Activated naive CD4-positive, alpha-beta T cell treated with anti-CD3 and anti-CD28 coated beads, Interleukin-2, amount 50 U/mL, for 72 hours (primary cell): ENCODE results near the gene ZNF853. TPM values are rescaled to one million over a fixed set of nuclear protein-coding genes. Genes with fewer than 3 reads are reported as not detected.

Experiments
- ATAC-seq, 2 donors: fragments of 150-1000 bp; cut with Tn5 transposase; 2 replicates each; pipeline ENCODE4 v1.10.0; 2021; ENCODE audit warnings: mild to moderate bottlenecking in 2 of 2, moderate library complexity in 2 of 2
- DNase-seq, 2 donors: peaks; one replicate each; pipeline ENCODE4 v3.0.0; 2021 to 2022; ENCODE audit warnings: low spot score in 2 of 2
- H3K27ac Mint-ChIP-seq, 2 donors: one replicate each; pipeline ENCODE4 v1.8.0; 2022; ENCODE audit warnings: mild to moderate bottlenecking in 2 of 2, mixed read lengths in 2 of 2
- H3K36me3 Mint-ChIP-seq, 2 donors: one replicate each; pipeline ENCODE4 v1.8.0; 2022; ENCODE audit warnings: mixed read lengths in 2 of 2
- H3K9me3 Mint-ChIP-seq, 2 donors: one replicate each; pipeline ENCODE4 v1.8.0; 2022; ENCODE audit warnings: mixed read lengths in 2 of 2
- total RNA-seq, 2 donors: library from RNA; stranded (reverse); gene quantifications; one replicate each; pipeline ENCODE4 v1.2.3, GENCODE V29; 2022

Gene ZNF853
- total RNA-seq, 2 donors from 2014 or later, result 0.89 to 1.7 TPM

GRCh38 chr7:6589829-6590644 is 25.4 kb upstream of the ZNF853 start, which contains the start of gene INTS15:
Gene INTS15 (plus strand): TSS chr7:6590021. CDS start chr7:6590284, 263 bp downstream.
- peaks cover 11% of the 10 kb centered on the region in 2 donors for H3K36me3 Mint-ChIP-seq
- peak; percentile 90 to 91 for ATAC-seq
- peak within 1 kb of the TSS; percentile 91 to 97 for H3K27ac Mint-ChIP-seq
- peak; percentile 88 for DNase-seq
- H3K9me3 Mint-ChIP-seq, result no peaks in the 10 kb centered on the region

DNA sequence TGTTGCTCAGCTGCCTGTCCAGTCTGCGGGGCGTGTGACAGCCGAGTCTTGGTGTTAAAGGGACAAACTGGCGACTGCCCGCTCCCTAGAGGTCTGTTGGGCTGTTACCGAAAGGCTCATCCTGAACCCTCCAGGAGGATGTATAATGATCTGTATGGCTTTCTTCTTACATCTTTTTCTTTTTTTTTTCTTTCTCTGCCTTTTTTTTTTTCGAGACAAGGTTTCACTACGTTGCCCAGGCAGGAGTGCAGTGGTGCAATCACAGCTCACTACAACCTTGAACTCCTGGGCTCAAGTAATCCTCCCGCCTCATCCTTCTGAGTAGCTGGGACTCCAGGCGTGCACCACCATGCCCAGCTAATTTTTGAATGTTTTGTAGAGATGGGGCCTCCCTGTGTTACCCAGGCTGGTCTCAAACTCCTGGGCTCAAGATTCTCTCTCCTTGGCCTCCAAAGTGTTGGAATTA is 24.7 kb upstream of the ZNF853 start:
- DNase-seq (no peak), ATAC-seq (peak in 1 of 2 donors; percentile 26)
- H3K27ac Mint-ChIP-seq, result peak overlapping the region; percentile 91 to 97
- peaks cover 9 to 11% of the 10 kb centered on the region in 2 donors for H3K36me3 Mint-ChIP-seq
- H3K9me3 Mint-ChIP-seq, result no peaks in the 10 kb centered on the region

GRCh38 chr7:6600093-6600492 is 15.3 kb upstream of the ZNF853 start:
- DNase-seq, result no peak
- Mint-ChIP-seq H3K36me3 (no peaks in the 10 kb centered on the region), H3K27ac (no peak overlapping the region), H3K9me3 (no peaks in the 10 kb centered on the region)
- no peak for ATAC-seq

DNA sequence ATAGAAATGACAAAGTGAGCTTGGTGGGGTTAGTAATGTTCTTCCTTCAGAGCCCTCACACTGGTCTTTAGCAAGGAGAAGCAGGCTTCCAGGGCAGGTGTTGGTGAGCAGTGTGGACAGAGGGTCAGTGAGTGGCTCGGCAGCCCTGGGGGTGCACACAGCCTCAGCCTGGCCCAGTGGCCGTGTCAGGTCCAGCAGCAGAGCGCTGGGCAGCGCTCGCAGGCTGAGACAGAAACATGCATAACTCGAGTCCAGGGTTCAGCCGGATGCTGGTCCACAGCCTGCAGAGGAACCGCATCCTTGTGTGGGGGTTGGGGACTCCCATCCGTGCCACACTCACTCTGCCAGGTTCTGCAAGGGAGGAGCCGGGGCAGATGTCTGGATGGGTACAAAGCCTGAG is 11.0 kb upstream of the ZNF853 start:
- H3K27ac Mint-ChIP-seq, result no peak overlapping the region
- no peak for DNase-seq
- ATAC-seq, result no peak
- no peaks in the 10 kb centered on the region for H3K9me3 Mint-ChIP-seq
- H3K36me3 Mint-ChIP-seq, result peaks cover 0 to 5% of the 10 kb centered on the region in 2 donors

DNA sequence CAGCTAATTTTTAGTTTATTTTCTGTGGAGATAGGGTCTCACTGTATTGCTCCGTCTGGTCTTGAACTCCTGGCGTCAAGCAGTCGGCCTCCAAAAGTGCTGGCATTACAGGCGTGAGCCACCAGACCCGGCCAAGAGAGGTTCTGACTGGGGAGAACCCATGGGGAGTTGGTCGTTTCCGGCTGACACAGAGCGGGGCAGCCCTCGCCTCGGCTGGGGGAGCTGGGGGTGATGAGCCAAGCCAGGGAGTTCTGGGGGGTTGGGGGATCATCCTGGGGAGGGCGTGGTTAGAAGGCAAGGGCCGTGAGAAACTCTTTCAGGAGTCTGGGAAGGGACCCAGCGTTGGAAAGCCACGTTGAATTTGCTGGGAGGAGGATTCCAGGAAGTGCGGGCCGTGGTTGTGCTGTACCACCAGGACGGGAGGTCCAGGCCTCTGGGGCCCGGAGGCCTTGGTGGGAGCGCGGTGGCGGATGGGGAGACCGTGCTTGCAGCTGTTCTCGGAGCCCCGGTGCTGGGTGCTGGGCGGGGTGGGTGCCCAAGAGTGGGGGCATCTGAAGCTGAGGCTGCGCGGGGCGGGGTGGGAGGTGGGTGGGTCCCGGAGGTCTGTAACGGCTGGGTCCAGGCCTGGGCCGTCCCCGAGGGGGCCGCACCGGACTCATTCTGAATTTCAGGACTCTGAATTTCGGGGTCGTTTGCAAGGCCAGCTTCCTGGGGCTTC is 8.4 kb upstream of the ZNF853 start:
- no peak for ATAC-seq
- H3K27ac Mint-ChIP-seq, result no peak overlapping the region
- no peaks in the 10 kb centered on the region for H3K9me3 Mint-ChIP-seq
- H3K36me3 Mint-ChIP-seq, result peaks cover 0 to 5% of the 10 kb centered on the region in 2 donors
- no peak for DNase-seq

DNA sequence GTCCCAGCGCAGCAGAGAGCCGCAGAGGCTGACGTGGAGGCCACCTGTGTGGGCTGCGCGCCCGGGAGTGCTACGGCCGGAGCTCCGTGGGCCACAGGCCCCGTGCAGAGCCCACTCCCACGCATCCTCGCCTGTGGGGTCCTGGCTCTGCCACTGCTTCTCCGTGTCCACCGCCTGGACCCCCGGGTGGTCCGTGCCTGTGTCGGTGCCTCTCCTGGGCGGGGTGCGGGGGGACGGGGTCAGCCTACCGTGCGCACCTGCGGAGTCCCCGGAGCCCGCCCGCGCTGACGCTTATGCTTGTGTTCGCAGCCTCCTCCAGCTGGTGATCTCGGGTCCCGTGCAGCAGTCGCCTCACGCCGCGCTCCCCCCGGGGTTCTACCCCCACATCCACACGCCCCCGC is 7.8 kb upstream of the ZNF853 start:
- Mint-ChIP-seq H3K9me3 (no peaks in the 10 kb centered on the region), H3K27ac (no peak overlapping the region), H3K36me3 (peaks cover 0 to 5% of the 10 kb centered on the region in 2 donors)
- no peak for ATAC-seq
- no peak for DNase-seq

GRCh38 chr7:6608081-6608480 is 7.3 kb upstream of the ZNF853 start:
- H3K36me3 Mint-ChIP-seq, result peaks cover 0 to 5% of the 10 kb centered on the region in 2 donors
- DNase-seq (no peak), ATAC-seq (no peak)
- no peak overlapping the region for H3K27ac Mint-ChIP-seq
- H3K9me3 Mint-ChIP-seq, result no peaks in the 10 kb centered on the region

DNA sequence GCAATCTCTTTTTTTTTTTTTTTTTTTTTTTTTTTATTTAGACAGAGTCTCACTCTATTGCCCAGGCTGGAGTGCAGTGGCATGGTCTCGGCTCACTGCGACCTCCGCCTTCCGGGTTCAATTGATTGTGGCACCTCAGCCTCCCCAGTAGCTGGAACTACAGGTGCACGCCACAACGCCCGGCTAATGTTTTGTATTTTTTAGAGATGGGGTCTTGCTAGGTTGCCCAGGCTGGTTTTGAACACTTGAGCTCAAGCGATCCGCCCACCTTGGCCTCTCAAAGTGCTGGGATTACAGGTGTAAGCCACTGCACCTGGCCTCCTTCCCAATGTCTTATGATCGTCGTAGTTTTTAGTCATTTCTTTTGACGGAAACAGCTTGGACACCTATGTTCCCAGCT is 6.6 kb upstream of the ZNF853 start:
- peaks cover 0 to 5% of the 10 kb centered on the region in 2 donors for H3K36me3 Mint-ChIP-seq
- DNase-seq (no peak), ATAC-seq (no peak)
- no peaks in the 10 kb centered on the region for H3K9me3 Mint-ChIP-seq
- peak overlapping the region in 1 of 2 donors; percentile 26 for H3K27ac Mint-ChIP-seq

DNA sequence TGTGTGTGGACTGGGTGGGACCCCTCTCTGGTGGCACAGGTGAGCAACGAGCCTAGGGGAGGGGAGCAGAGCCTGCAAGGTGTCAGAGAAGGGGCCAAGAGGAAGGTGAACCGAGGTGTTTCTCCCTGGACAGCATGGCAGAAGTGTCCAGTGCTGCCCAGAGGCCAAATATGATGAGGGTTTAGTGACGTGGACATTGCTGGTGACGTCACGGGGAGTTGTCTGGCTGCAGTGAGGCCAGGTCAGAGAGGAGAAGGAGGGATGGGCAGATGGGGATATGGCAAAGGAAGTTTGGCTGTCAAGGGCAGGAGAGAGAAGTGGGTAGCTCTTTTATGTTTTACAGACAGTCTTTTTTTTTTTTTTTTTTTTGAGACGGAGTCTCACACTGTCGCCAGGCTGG is 2.6 kb upstream of the ZNF853 start:
- DNase-seq, result no peak
- Mint-ChIP-seq H3K27ac (no peak overlapping the region), H3K36me3 (peaks cover 0 to 5% of the 10 kb centered on the region in 2 donors), H3K9me3 (no peaks in the 10 kb centered on the region)
- ATAC-seq, result no peak

- no peak for ATAC-seq
- no peaks in the 10 kb centered on the region for H3K9me3 Mint-ChIP-seq
- peaks cover 0 to 5% of the 10 kb centered on the region in 2 donors for H3K36me3 Mint-ChIP-seq
- no peak overlapping the region for H3K27ac Mint-ChIP-seq
- DNase-seq, result no peak
These were observed 1.7 kb upstream of the ZNF853 start for GRCh38 chr7:6613706-6614105.

DNA sequence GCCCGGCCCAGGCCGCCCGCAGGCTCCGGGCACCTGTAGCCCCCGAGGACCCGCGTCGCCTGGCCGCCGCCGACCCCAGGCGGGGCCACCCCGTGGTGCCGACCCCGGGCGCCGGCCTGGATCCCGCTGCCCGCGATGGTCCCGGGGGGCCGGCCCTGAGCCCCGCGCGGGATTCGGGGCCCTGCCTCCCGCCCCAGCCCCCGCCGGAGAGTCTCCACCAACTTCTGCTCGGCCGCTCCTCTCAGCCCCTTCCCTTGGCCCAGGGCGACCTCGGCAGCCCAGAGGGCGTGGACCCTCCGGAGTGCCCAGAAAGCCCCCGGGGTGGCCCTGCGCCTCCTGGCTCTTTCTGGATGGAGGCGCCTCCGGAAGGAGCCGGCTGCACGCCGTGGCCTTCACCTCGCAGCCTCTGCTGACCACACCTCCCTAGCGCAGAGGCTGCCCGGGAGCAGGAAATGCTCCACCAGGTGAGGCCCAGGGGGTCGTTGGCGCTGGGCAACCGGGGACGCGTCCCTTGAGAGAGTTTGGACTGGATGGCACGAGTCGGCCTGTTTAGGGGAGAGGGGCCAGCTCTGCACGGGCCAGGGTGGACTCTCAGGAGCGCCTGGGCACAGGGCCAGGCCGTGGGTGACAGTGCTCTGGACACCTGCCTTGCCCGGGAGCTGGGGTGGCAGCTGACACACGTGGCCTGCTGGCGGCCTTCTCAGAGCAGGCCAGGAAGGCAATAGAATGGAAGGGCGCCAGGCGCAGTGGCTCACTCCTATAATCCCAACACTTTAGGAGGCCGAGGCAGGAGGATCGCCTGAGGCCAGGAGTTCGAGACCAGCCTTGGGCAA is 529 bp downstream of the ZNF853 start:
- ATAC-seq (peak; percentile 23 to 49), DNase-seq (no peak)
- H3K27ac Mint-ChIP-seq, result no peak overlapping the region
- H3K9me3 Mint-ChIP-seq, result no peaks in the 10 kb centered on the region
- peaks cover under 1 to 5% of the 10 kb centered on the region in 2 donors for H3K36me3 Mint-ChIP-seq

DNA sequence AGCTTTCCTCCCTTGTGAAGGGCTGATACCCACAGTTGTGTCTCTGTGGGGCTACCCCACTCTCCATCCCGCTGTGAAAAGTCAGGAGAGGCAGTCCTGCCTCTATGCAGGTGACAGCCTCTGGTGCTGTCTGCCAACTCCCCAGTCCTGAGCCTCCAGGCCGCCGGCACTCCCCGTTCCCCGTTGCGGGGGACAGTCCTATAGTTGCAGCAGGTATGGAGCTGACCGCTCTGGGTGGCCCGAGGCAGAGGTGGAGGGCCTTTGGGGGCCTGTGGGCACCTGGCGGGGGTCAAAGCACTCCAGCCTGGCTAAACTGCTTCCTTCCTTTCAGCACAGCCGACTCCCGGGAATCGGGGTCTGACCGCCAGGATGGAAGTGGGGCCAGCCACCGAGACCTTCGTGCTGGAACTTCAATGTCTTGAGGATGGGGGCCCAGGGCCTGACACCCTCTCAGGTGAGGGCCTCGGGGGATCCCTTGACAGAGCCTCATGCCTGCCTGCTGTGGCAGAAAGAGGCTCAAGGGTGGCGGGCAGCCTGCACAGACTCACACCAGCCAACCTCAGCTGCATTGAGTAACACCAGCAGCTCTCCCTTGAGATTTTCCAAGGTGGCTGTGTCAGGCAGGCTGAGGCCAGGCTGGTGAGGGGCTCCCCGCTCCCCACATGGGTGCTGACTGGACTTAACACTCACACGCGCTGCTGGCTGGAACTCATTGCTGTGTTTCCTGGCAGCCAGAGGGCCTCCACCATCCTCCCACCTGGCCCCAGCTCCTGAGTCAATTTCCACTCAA is 1.6 kb downstream of the ZNF853 start:
- no peak overlapping the region for H3K27ac Mint-ChIP-seq
- DNase-seq (no peak), ATAC-seq (no peak)

DNA sequence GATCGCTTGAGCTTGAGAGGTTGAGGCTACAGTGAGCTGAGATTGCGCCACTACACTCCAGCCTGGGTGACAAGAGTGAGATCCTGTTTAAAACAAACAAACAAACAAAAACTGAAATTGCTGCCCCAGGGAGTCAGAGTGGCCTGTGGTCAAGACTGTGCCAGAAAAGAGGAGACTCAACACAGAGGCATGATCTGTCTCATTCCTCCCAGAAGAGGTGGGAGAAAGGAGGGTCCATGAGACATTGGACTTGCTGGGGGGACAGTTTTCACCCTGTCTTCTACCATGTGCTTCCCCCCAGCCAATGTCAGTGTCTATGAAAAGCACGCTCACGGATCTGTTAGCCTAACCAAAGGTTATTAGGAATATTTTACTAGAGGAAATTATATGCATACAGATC is 3.2 kb downstream of the ZNF853 start:
- H3K36me3 Mint-ChIP-seq, result peaks cover 14 to 15% of the 10 kb centered on the region in 2 donors

More for the DNA sequence above, 1.6 kb downstream of the ZNF853 start:
- no peaks in the 10 kb centered on the region for H3K9me3 Mint-ChIP-seq
- H3K36me3 Mint-ChIP-seq, result peaks cover 10 to 15% of the 10 kb centered on the region in 2 donors

DNA sequence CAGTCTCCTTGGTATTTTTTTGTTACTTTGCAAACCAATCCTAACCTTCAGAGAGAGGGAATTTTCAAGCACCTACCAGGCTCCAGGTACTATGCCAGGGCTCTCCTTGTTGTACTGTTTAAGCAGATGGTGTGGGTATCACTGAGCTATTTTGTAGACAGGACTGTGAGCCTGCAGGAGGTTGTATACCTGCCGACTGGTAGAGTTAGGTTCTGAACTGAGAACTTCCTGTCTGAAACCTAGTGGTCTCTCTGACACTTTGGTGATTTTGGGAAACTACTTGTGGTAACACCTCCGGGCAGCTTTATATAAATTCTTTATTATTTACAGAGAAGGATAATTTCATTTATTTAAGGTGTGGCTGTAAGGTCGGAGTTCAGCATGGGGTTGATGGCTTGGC is 4.6 kb downstream of the ZNF853 start:
- ATAC-seq (peak in 1 of 2 donors; percentile 36), DNase-seq (no peak)
- H3K27ac Mint-ChIP-seq, result no peak overlapping the region
- H3K36me3 Mint-ChIP-seq, result peaks cover 9 to 14% of the 10 kb centered on the region in 2 donors
- H3K9me3 Mint-ChIP-seq, result no peaks in the 10 kb centered on the region

More for the DNA sequence above, 3.2 kb downstream of the ZNF853 start:
- Mint-ChIP-seq H3K27ac (no peak overlapping the region), H3K9me3 (no peaks in the 10 kb centered on the region)
- DNase-seq (no peak), ATAC-seq (no peak)

GRCh38 chr7:6621195-6622133 is 6.1 kb downstream of the ZNF853 start:
- Mint-ChIP-seq H3K36me3 (peaks cover 9 to 14% of the 10 kb centered on the region in 2 donors), H3K27ac (no peak overlapping the region), H3K9me3 (no peaks in the 10 kb centered on the region)
- DNase-seq (no peak), ATAC-seq (no peak)
